DOHH2 (cell line): ENCODE measurements around the gene PTGDS.

Experiments used
- CTCF ChIP-seq: fragments of 200-600 bp; sonication (generic); IDR thresholded peaks from one replicate; pipeline ENCODE4 v1.5.1; 2014; ENCODE audit warnings: antibody characterized with exemption, mild to moderate bottlenecking, low read depth, low read length; ENCODE audit not compliant: poor library complexity, severe bottlenecking
- EZH2phosphoT487 ChIP-seq: fragments of 200-600 bp; sonication (generic); IDR thresholded peaks from 2 replicates; pipeline ENCODE4 v1.6.1; 2017; ENCODE audit warnings: borderline replicate concordance, mild to moderate bottlenecking, antibody characterized with exemption, low read length, moderate library complexity, mixed read lengths

- TF ChIP-seq CTCF (no peak), EZH2phosphoT487 (no peak)
Observed at GRCh38 chr9:137013571-137013940, 36.3 kb downstream of the PTGDS start.
